GM12878 (cell line): ENCODE data around the gene IGLL5. TPM values are rescaled to one million over a fixed set of nuclear protein-coding genes. Genes with fewer than 3 reads are reported as not detected.
A peak's percentile ranks its signal among the peaks of the same experiment; 100 is the strongest.

Experiments used
- ASH2L ChIP-seq: fragments of 300-600, 200-600 bp; sonication (generic); IDR thresholded peaks from 2 replicates; pipeline ENCODE4 v1.6.1; 2017; ENCODE audit warnings: low read depth, mild to moderate bottlenecking, borderline replicate concordance
- DPF2 ChIP-seq: fragments of 450-650 bp; IDR thresholded peaks from 2 replicates; pipeline ENCODE4 v1.6.1; 2017; ENCODE audit warnings: mild to moderate bottlenecking
- EP300 ChIP-seq, 2 experiments: fragments of 150-350 bp in 1 of 2; IDR thresholded peaks; 2 replicates each; pipeline ENCODE4 v1.6.1; 2011 to 2012; ENCODE audit warnings: low read depth in 2 of 2, low read length in 2 of 2, borderline replicate concordance in 1 of 2, improper control_type of control experiment in 1 of 2, inconsistent platforms in 1 of 2; ENCODE audit not compliant: control insufficient read depth in 1 of 2
- GATAD2B ChIP-seq: fragments of 450-650 bp; conservative IDR thresholded peaks from 2 replicates; pipeline ENCODE4 v1.6.1; 2017; ENCODE audit warnings: low read depth, mild to moderate bottlenecking, moderate library complexity
- HCFC1 ChIP-seq: fragments of 150-350 bp; IDR thresholded peaks from 2 replicates; pipeline ENCODE4 v1.6.1; 2014; ENCODE audit warnings: low read length
- KLF5 ChIP-seq: fragments of 450-650 bp; IDR thresholded peaks from 2 replicates; pipeline ENCODE4 v1.6.1; 2014; ENCODE audit warnings: mild to moderate bottlenecking; ENCODE audit not compliant: partially characterized antibody
- MTA3 ChIP-seq: IDR thresholded peaks from 2 replicates; pipeline ENCODE4 v1.6.1; 2012; ENCODE audit warnings: low read length, inconsistent platforms, borderline replicate concordance
- NFIC ChIP-seq: IDR thresholded peaks from 2 replicates; pipeline ENCODE4 v1.6.1; 2012; ENCODE audit warnings: low read depth, mild to moderate bottlenecking, inconsistent platforms, low read length, moderate library complexity
- NFYA ChIP-seq: IDR thresholded peaks from 2 replicates; pipeline ENCODE4 v1.6.1; 2011; ENCODE audit warnings: low read depth, mild to moderate bottlenecking, low read length, improper control_type of control experiment, borderline replicate concordance
- NFYB ChIP-seq: IDR thresholded peaks from 2 replicates; pipeline ENCODE4 v1.6.1; 2011; ENCODE audit warnings: low read depth, mild to moderate bottlenecking, low read length, improper control_type of control experiment, moderate library complexity; ENCODE audit not compliant: insufficient read depth
- NR2C2 ChIP-seq: IDR thresholded peaks from 2 replicates; pipeline ENCODE4 v1.6.1; 2011; ENCODE audit warnings: borderline replicate concordance, low read depth; ENCODE audit not compliant: control insufficient read depth, insufficient read length
- PAX5 ChIP-seq: IDR thresholded peaks from 2 replicates; pipeline ENCODE4 v1.6.1; 2011; ENCODE audit warnings: low read depth, low read length, borderline replicate concordance
- PAX8 ChIP-seq: fragments of 450-650 bp; IDR thresholded peaks from 2 replicates; pipeline ENCODE4 v1.6.1; 2017; ENCODE audit warnings: mild to moderate bottlenecking, moderate library complexity
- RAD21 ChIP-seq: IDR thresholded peaks from 2 replicates; pipeline ENCODE4 v1.6.1; 2011; ENCODE audit warnings: mild to moderate bottlenecking, low read depth, low read length, moderate library complexity; ENCODE audit not compliant: insufficient read depth
- RAD51 ChIP-seq: fragments of 450-650 bp; IDR thresholded peaks from 2 replicates; pipeline ENCODE4 v1.6.1; 2016; ENCODE audit warnings: moderate library complexity, mild to moderate bottlenecking, inconsistent platforms
- RB1 ChIP-seq: fragments of 450-650 bp; formaldehyde crosslinking; IDR thresholded peaks from 2 replicates; pipeline ENCODE4 v1.6.1; 2017; ENCODE audit warnings: mild to moderate bottlenecking, borderline replicate concordance
- RUNX3 ChIP-seq: IDR thresholded peaks from 2 replicates; pipeline ENCODE4 v1.6.1; 2012; ENCODE audit warnings: low read length, inconsistent platforms
- SMAD5 ChIP-seq: IDR thresholded peaks from 2 replicates; pipeline ENCODE4 v1.6.1; 2016; ENCODE audit warnings: antibody characterized with exemption, low read depth
- SMARCA5 ChIP-seq: fragments of 450-650 bp; IDR thresholded peaks from 2 replicates; pipeline ENCODE4 v1.6.1; 2017; ENCODE audit warnings: mild to moderate bottlenecking
- SPI1 ChIP-seq: IDR thresholded peaks from 2 replicates; pipeline ENCODE4 v1.6.1; 2011; ENCODE audit warnings: low read depth, mild to moderate bottlenecking, low read length, moderate library complexity, borderline replicate concordance; ENCODE audit not compliant: insufficient read depth
- ZNF24 ChIP-seq: fragments of 450-650 bp; IDR thresholded peaks from 2 replicates; pipeline ENCODE4 v1.6.1; 2017; ENCODE audit warnings: antibody characterized with exemption, mild to moderate bottlenecking
- ZSCAN29 ChIP-seq: fragments of 450-650 bp; IDR thresholded peaks from 2 replicates; pipeline ENCODE4 v1.6.1; 2017; ENCODE audit warnings: mild to moderate bottlenecking, moderate library complexity
- polyA plus RNA-seq, 11 experiments: library from polyadenylated mRNA; depleted of rRNA in 4 of 11; unstranded in 6 of 11; stranded (reverse) in 5 of 11; fragments of >200 nt; fragmentation: Nextera tagmentation in 4 of 11; fragmentation: Illumina TruSeq in 1 of 11; extraction: Ambion mirVana in 4 of 11; extraction: Trizol in 1 of 11; gene quantifications; 1 replicate in 1 of 11; 2 replicates in 10 of 11; pipeline versions ENCODE4 v1.2.1 to v1.2.3, GENCODE V29; 2011 to 2016; ENCODE audit warnings: inconsistent platforms in 2 of 11, missing spikeins in 2 of 11, low read depth in 1 of 11
- total RNA-seq, 4 experiments: library from RNA; depleted of rRNA in 3 of 4; stranded (reverse); fragments of >200 nt in 3 of 4; fragmentation: Illumina TruSeq in 1 of 4; extraction: Trizol in 1 of 4; gene quantifications; 2 replicates each; pipeline versions ENCODE4 v1.2.1 to v1.2.3, GENCODE V29; 2013 to 2021
- TF ChIP-seq, protein P1 (sequence below): IDR thresholded peaks from 2 replicates; pipeline ENCODE4 v1.6.1; 2012; ENCODE audit warnings: low read length, inconsistent platforms
- TF ChIP-seq, protein P2 (sequence below): fragments of 450-650 bp; IDR thresholded peaks from 2 replicates; pipeline ENCODE4 v1.6.1; 2016; ENCODE audit warnings: mild to moderate bottlenecking, moderate library complexity, borderline replicate concordance

Gene IGLL5
- total and polyA plus RNA-seq, 10 of the 15 experiments (the other 5 are each of a cell fraction or from before 2014, with no cell fraction given), result not detected

DNA sequence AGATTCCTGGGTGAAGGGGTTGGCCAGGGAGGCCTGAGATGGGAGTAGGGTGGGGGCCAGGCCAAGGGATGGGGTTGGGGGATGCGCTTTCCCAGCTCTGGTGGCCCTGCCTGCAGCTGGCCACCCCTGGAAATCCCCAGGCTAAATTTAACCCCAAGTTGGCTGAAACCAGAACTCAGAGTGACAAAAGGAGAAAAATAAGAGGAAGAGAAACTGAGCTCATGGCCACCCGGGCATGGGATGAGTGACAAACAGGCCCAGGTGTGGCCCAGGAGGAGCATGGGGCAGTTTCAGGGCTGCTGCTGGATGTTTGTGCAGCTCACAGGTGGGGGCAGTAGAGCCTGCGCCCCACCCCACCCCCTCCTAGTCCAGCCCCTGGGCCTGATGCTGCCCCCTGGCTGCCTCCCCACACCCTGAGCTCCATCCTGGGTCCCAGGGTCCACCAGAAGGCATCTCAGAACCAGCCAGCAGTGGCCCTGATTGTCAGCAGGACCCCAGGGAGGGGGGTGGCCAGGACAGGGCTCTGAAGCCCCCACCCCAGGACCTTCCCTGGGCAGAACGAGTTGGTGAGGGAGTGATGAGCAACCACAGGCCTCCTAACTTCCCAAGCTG lies 48.0 kb downstream of the IGLL5 start (continued):
- TF ChIP-seq ASH2L (no peak), NFYA (no peak), NFIC (no peak), NFYB (no peak), SMARCA5 (0 out of 2 replicates have a peak, but pooled peaks have one; percentile 74), SPI1 (peak; percentile 99), GATAD2B (peak; percentile 31), PAX5 (peak; percentile 100), RAD51 (peak; percentile 66), NR2C2 (no peak), RUNX3 (no peak), EP300 (IDR thresholded peaks at IDR 0.05; ENCODE audit: borderline replicate concordance in 1 of 2, control insufficient read depth in 1 of 2, low read depth in 2 of 2, low read length in 2 of 2) (peak; percentile 100), HCFC1 (no peak), RAD21 (peak; percentile 75), ZSCAN29 (no peak), SMAD5 (peak; percentile 28; the same call in 1 of the 2 replicates), RB1 (no peak), MTA3 (no peak), DPF2 (peak; percentile 99), KLF5 (peak; percentile 95), PAX8 (no peak), ZNF24 (peak; percentile 73; the same call in 1 of the 2 replicates)
- TF ChIP-seq, protein P1, sequence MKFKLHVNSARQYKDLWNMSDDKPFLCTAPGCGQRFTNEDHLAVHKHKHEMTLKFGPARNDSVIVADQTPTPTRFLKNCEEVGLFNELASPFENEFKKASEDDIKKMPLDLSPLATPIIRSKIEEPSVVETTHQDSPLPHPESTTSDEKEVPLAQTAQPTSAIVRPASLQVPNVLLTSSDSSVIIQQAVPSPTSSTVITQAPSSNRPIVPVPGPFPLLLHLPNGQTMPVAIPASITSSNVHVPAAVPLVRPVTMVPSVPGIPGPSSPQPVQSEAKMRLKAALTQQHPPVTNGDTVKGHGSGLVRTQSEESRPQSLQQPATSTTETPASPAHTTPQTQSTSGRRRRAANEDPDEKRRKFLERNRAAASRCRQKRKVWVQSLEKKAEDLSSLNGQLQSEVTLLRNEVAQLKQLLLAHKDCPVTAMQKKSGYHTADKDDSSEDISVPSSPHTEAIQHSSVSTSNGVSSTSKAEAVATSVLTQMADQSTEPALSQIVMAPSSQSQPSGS, result no peak
- TF ChIP-seq, protein P2, sequence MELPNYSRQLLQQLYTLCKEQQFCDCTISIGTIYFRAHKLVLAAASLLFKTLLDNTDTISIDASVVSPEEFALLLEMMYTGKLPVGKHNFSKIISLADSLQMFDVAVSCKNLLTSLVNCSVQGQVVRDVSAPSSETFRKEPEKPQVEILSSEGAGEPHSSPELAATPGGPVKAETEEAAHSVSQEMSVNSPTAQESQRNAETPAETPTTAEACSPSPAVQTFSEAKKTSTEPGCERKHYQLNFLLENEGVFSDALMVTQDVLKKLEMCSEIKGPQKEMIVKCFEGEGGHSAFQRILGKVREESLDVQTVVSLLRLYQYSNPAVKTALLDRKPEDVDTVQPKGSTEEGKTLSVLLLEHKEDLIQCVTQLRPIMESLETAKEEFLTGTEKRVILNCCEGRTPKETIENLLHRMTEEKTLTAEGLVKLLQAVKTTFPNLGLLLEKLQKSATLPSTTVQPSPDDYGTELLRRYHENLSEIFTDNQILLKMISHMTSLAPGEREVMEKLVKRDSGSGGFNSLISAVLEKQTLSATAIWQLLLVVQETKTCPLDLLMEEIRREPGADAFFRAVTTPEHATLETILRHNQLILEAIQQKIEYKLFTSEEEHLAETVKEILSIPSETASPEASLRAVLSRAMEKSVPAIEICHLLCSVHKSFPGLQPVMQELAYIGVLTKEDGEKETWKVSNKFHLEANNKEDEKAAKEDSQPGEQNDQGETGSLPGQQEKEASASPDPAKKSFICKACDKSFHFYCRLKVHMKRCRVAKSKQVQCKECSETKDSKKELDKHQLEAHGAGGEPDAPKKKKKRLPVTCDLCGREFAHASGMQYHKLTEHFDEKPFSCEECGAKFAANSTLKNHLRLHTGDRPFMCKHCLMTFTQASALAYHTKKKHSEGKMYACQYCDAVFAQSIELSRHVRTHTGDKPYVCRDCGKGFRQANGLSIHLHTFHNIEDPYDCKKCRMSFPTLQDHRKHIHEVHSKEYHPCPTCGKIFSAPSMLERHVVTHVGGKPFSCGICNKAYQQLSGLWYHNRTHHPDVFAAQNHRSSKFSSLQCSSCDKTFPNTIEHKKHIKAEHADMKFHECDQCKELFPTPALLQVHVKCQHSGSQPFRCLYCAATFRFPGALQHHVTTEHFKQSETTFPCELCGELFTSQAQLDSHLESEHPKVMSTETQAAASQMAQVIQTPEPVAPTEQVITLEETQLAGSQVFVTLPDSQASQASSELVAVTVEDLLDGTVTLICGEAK, result no peak
